ENCODE results near the gene RCSD1. TPM values are rescaled to one million over a fixed set of nuclear protein-coding genes. Genes with fewer than 3 reads are reported as not detected.

Gene RCSD1
- total and polyA plus RNA-seq, 2 of the 4 experiments (the other 2 are of a cell fraction), result 0.03 TPM; not detected in 1

GRCh38 chr1:167728818-167729410 is 98.9 kb downstream of the RCSD1 start:
- no peak overlapping the region for H4K8ac ChIP-seq (ENCODE audit: low read depth in 2 of 2, low read length in 2 of 2)
- H3K4me3 ChIP-seq (ENCODE audit: insufficient read depth, low read depth, low read length), result no peak overlapping the region
- H4K20me1 ChIP-seq (ENCODE audit: insufficient read depth, low read length), result peaks cover 83% of the 10 kb centered on the region
- ATAC-seq (ENCODE audit: low read depth) (no peak), DNase-seq (no peak)
- H2AFZ ChIP-seq (replicated peaks; ENCODE audit: low read length, poor library complexity), result no peak overlapping the region
- no CpG with 5 or more reads among the region's 8 CpGs for WGBS, 2 experiments (ENCODE audit: extremely low coverage in 2 of 2, insufficient read length in 1 of 2)
- no peaks in the 10 kb centered on the region for H3K27me3 ChIP-seq (ENCODE audit: control insufficient read depth, insufficient read depth, low read length)
- ChIA-PET CTCF (no interaction called here), POLR2A (ENCODE audit: unreplicated experiment) (interaction anchor here (0.7 kb wide), 2 partner anchors 30 to 114 kb away, joined by 3 read pairs; no protein-coding TSS in a partner anchor)
- H3K9me3 ChIP-seq (ENCODE audit: control insufficient read depth, insufficient read depth, low read length), result no peaks in the 10 kb centered on the region
- no peak overlapping the region for H4K5ac ChIP-seq (ENCODE audit: low read depth, low read length)
- H3K4me2 ChIP-seq (ENCODE audit: low read depth, low read length), result no peak overlapping the region
- peaks cover 25 to 76% of the 10 kb centered on the region in 2 experiments for H3K79me1 ChIP-seq (ENCODE audit: low read depth in 1 of 2, low read length in 2 of 2)
- in situ Hi-C loops (cut with MboI; ENCODE audit: low sequenced_read_pairs) (no loop called here), dilution Hi-C loops (cut with HindIII; ENCODE audit: low sequenced_read_pairs, unreplicated experiment) (no loop called here), intact Hi-C loops (cut with micrococcal nuclease) (loop anchor here (5.0 kb wide), 1 partner anchor 48 kb away; no protein-coding TSS in a partner anchor)
- no peak overlapping the region for H3K14ac ChIP-seq (replicated peaks; ENCODE audit: low read depth, low read length)
- peaks cover 7% of the 10 kb centered on the region for H3K4me1 ChIP-seq (ENCODE audit: control insufficient read depth, insufficient read depth, low read length)
- H3K56ac ChIP-seq (ENCODE audit: extremely low read depth, insufficient read depth, low read length), result no peak overlapping the region
- H2AK5ac ChIP-seq (ENCODE audit: low read depth, low read length), result no peak overlapping the region
- H2BK15ac ChIP-seq (ENCODE audit: low read depth, low read length), result no peak overlapping the region
- BruUV-seq (replicated peaks), result no TSS peak
- H4K91ac ChIP-seq (ENCODE audit: insufficient read depth, low read depth, low read length), result no peak overlapping the region
- no peak overlapping the region for H3K4ac ChIP-seq (ENCODE audit: low read depth, low read length)
- H3K9ac ChIP-seq (ENCODE audit: low read depth, low read length), result no peak overlapping the region
- H3K27ac ChIP-seq (ENCODE audit: insufficient read depth, low read length), result no peak overlapping the region
- H2BK5ac ChIP-seq (ENCODE audit: low read depth, low read length, poor library complexity, severe bottlenecking), result no peak overlapping the region
- H2BK120ac ChIP-seq (ENCODE audit: low read depth, low read length), result no peak overlapping the region
- no peak overlapping the region for H2BK20ac ChIP-seq (ENCODE audit: low read depth, low read length)
- peaks cover 6% of the 10 kb centered on the region for H3K36me3 ChIP-seq (ENCODE audit: control insufficient read depth, insufficient read depth, low read length)
- no peak overlapping the region for H3K18ac ChIP-seq (ENCODE audit: low read depth, low read length)
- no peak overlapping the region for H2AK9ac ChIP-seq (replicated peaks; ENCODE audit: low read depth, low read length, poor library complexity)
- H3K23ac ChIP-seq (ENCODE audit: low read depth, low read length), result no peak overlapping the region
- H3K9me1 ChIP-seq (ENCODE audit: insufficient read depth, low read length), result peaks cover 24% of the 10 kb centered on the region
- TF ChIP-seq POLR2A (IDR thresholded peaks at IDR 0.05; ENCODE audit: low read depth, low read length) (no peak), BHLHE40 (IDR thresholded peaks at IDR 0.05; ENCODE audit: low read depth, low read length) (no peak)

Data from IMR-90 (cell line).